ENCODE results near the gene PYGM.

The PYGM gene

GRCh38 chr11:64753019-64753379 is 6.8 kb downstream of the PYGM start:
- H3K4me1 ChIP-seq, result no peaks in the 10 kb centered on the region

GRCh38 chr11:64752175-64752970 is 7.4 kb downstream of the PYGM start:
- no peak for TF ChIP-seq CTCF (IDR thresholded peaks at IDR 0.05; ENCODE audit: low read depth, low read length)

More at GRCh38 chr11:64753019-64753379, 6.8 kb downstream of the PYGM start:
- H3K27me3 ChIP-seq, result no peaks in the 10 kb centered on the region
- H3K9me3 ChIP-seq, result no peaks in the 10 kb centered on the region
- no peak for TF ChIP-seq CTCF (IDR thresholded peaks at IDR 0.05; ENCODE audit: low read depth, low read length)
- H3K36me3 ChIP-seq, result no peaks in the 10 kb centered on the region
- no peak for DNase-seq
- H3K4me3 ChIP-seq (ENCODE audit: low read depth, low read length), result no peak overlapping the region

GRCh38 chr11:64751580-64751979 is 8.2 kb downstream of the PYGM start:
- H3K9me3 ChIP-seq, result no peaks in the 10 kb centered on the region
- no peak for TF ChIP-seq CTCF (IDR thresholded peaks at IDR 0.05; ENCODE audit: low read depth, low read length)
- no peaks in the 10 kb centered on the region for H3K27me3 ChIP-seq
- H3K4me1 ChIP-seq, result no peaks in the 10 kb centered on the region
- H3K4me3 ChIP-seq (ENCODE audit: low read depth, low read length), result no peak overlapping the region
- H3K36me3 ChIP-seq, result no peaks in the 10 kb centered on the region
- no peak for DNase-seq

More at GRCh38 chr11:64752175-64752970, 7.4 kb downstream of the PYGM start:
- no peaks in the 10 kb centered on the region for H3K36me3 ChIP-seq
- no peaks in the 10 kb centered on the region for H3K9me3 ChIP-seq
- no peak overlapping the region for H3K4me3 ChIP-seq (ENCODE audit: low read depth, low read length)
- DNase-seq, result no peak
- H3K4me1 ChIP-seq, result no peaks in the 10 kb centered on the region
- H3K27me3 ChIP-seq, result no peaks in the 10 kb centered on the region

GRCh38 chr11:64751136-64751535 is 8.6 kb downstream of the PYGM start:
- Histone ChIP-seq H3K9me3 (no peaks in the 10 kb centered on the region), H3K4me3 (ENCODE audit: low read depth, low read length) (no peak overlapping the region), H3K27me3 (no peaks in the 10 kb centered on the region), H3K4me1 (no peaks in the 10 kb centered on the region), H3K36me3 (no peaks in the 10 kb centered on the region)
- no peak for TF ChIP-seq CTCF (IDR thresholded peaks at IDR 0.05; ENCODE audit: low read depth, low read length)
- no peak for DNase-seq

- DNase-seq, result no peak
- H3K27me3 ChIP-seq, result no peaks in the 10 kb centered on the region; the same call in 1 of the 2 replicates
- TF ChIP-seq CTCF (IDR thresholded peaks at IDR 0.05; ENCODE audit: low read depth, low read length), result no peak
- no peaks in the 10 kb centered on the region for H3K4me1 ChIP-seq
- H3K4me3 ChIP-seq (ENCODE audit: low read depth, low read length), result no peak overlapping the region
- H3K9me3 ChIP-seq, result no peaks in the 10 kb centered on the region
- no peaks in the 10 kb centered on the region for H3K36me3 ChIP-seq
Observed at GRCh38 chr11:64750361-64751054, 9.3 kb downstream of the PYGM start.
